HG03097 (cell line): ENCODE data around the gene GAS6.
"Not testable (repeated sequence)": the region's sequence is repeated elsewhere in the genome, so short reads cannot be mapped to it uniquely, and the experiment has no call there.

Experiments used
- ATAC-seq: cut with Tn5 transposase; IDR thresholded peaks from one replicate; pipeline ENCODE4 v1.9.1; 2021; ENCODE audit not compliant: unreplicated experiment, low FRiP score

The GAS6 gene

DNA sequence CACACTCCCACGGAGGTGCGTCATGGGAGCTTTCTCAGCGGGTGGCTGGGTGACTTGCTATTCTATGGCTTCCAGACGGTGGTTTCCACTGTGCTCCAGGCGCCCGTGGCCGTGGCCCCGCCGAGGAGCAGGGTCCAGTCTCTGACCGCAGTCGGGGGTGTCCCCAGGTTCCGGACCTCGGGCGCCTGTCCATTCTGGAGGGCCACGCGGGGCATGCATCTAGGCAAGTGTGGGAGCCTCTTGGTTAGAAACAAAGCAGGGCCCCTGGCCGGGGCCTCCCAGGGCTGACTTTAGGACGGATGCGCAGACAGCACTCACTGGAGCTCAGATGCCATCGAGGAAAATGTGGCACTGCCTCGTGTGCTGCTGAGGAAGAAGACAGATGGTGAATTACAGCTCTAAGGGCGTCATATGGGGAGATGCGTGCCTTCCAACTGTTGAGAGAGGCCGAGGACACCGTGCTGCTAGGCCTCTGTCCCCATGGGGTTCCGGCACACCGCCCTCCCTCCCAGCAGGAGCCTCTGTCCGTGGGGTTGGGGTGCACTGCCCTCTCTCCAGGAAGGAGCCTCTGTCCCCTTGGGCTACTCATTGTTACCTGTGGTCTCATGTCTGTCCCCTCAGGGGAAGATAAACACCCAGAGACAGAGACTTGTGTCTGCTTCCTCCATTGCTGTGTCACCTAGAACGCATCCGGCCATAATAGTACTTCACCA is 66.8 kb downstream of the GAS6 start:
- ATAC-seq = no peak

DNA sequence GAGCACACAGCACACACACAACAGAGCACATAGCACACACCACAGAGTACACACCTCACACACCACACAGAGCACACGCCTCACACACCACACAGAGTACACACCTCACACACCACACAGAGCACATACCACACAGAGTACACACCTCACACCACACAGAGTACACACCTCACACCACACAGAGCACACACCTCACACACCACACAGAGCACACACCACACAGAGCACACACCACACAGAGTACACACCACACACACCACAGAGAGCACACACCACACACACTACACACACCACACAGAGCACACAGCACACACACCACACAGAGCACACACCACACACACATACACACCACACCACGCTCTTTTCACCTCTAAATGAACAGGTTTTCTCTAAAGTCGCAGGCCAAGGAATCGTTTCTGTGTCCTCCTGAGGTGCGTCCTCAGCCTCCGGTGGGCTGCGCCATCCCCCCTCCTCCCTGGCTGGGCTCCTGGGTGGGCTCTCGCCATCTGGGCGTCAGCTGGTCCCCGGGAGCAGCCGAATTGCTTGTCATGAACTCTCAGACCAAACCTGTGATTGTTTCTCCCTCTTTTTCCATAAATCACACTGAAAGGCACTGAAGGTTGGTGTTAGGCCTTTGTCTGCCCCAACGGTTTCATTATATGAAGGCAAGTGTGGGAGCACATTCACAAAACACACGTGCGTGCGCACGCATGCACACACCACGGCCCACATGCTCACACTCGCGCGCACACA is 67.5 kb downstream of the GAS6 start:
- ATAC-seq = no peak

DNA sequence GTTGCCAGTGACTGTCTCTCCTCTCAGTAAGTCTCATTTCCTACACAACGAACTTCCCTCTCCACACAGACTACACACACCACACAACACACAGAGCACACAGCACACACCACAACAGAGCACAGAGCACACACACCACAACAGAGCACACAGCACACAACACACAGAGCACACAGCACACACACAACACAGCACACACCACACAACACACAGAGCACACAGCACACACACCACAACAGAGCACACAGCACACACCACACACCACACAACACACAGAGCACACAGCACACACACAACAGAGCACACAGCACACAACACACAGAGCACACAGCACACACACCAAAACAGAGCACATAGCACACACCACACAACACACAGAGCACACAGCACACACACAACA is 68.5 kb downstream of the GAS6 start:
- not testable (repeated sequence) for ATAC-seq

DNA sequence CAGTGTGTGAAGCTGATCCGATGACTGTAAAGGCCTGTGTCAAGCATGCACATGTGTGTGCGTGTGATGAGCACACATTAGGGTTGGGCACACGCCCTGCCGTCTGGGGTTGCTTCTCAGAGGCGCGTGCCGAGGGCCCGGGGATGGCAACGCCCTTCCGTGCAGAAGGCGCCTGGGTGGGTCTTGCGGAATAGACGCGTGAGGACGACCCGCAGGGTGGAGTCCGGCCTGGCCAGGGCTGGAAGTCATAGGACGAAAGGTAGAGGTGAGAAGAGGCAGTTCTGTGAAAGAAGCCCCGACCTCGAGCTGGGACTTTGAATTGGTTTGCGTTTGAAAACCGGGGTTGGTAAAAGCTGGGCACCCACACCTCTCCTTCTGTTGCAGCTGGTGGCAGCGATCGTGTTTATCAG is 69.1 kb downstream of the GAS6 start:
- ATAC-seq = no peak

DNA sequence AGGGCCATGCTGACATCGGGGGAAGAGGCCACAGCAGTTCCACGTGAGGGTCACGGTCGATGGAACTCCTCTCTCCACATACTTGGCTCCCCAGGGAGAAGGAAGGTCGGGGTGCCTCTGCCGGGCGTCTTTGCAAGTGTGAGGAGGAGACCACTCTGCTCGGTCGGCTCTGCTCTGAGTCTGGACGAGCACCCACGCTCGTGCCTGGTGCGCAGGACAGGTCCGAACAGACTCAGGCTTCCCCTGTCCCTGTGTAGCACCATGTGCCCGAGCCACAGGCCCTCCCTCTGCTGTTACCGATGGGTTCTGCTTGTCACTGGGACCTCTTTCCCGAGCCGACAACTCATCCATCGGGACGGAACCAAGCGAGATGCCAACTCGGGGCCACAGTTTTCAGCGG is 69.8 kb downstream of the GAS6 start:
- ATAC-seq = no peak

DNA sequence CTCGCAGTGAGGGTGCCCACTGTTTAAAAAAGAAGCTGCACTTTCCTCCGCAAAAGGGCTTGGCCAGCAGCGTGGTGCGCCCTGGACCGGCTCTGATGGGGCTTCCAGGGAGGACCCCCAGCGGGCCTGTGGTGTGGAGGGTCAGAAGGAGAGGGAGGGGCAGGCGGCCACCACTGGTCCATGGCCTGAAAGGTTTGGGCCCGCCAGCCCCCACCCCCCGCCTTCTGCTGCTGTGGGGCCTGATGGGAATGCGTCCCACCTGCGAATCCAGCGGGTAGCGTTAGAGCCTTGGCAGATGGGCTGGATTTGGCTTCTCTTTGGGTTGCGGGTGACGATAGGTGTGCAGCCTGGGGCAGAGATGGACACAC is 70.2 kb downstream of the GAS6 start:
- no peak for ATAC-seq

DNA sequence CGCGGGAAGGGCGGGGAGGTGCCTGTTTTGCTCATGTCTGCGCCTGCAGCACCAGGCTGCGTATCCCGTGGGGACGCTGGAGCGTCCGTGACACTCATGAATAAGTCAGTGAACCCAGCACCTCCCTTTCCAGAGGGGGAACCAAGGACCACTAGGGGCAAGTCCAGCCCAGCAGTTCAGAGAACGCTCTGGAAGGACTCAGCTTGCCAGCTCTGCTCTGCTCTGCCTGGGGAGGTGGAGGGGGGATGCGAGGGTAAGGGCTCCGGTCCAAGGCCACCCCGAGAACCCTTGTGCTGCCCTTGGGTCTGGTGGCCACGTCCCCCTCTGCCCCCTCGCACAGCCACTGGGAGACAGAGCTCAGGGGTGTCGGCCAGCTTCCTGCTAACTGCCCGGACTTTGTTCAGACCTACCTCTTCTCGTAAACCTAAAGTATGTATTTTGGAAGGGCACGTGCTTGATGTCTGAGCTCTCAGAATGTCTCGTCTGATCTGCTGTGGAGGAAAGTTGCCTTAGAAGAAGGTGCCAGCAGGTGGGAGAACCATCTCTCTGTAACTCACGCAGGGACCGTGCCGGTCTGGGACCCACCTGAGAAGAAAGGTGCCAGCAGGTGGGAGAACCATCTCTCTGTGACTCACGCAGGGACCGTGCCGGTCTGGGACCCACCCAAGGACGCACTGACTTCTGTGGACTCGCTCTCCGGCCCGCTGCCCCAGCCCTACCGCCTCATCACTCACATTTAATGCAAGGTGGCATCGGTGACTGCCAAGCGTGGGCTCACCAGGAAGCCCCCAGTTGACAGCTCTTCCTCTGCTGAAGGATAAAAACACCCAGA is 70.8 kb downstream of the GAS6 start:
- ATAC-seq = no peak

DNA sequence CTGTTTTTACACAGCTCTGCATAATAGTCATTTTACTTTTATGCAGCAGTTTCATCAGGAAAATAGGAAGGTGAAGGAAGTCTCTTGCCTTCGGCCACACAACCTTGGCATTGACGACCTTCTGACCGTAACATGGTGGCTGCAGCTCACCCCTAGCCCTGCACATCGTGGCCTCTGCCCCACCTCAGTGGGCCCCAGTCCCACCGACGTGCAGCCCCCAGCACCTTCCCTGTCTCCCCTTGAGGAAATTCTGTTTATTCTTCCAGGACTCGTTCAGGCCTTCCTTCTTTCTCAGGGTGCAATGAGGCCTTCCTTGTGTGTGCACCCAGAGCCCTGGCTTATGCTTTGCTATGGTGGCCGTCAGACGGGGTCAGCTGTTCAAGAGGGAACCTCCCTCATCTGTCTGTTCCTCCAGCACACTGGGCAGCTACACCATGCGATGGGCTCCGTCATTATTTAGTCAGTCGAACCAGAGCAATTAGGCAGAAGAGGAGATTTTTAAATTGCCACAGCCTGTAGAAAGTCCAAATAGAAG is 71.6 kb downstream of the GAS6 start:
- ATAC-seq = no peak

DNA sequence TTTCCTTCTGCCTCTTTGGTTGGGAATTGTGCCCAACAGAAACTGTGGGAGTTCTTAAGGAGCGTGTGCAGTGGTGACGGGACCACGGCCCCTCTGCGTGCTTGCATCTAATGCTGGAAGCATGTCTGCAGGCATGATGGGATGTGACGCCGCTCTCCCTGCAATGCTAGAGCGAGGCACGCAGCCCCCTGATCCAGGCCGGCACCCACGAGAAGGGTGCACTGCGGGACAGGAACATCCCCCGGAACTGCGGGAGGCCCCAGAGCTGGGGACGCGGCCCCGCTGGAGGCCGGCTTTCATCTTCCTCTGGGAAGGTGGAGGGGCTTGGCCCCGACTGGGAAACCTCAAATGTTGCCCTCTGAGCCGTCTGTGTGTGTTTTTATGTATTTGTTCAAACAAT is 72.1 kb downstream of the GAS6 start:
- ATAC-seq = no peak

DNA sequence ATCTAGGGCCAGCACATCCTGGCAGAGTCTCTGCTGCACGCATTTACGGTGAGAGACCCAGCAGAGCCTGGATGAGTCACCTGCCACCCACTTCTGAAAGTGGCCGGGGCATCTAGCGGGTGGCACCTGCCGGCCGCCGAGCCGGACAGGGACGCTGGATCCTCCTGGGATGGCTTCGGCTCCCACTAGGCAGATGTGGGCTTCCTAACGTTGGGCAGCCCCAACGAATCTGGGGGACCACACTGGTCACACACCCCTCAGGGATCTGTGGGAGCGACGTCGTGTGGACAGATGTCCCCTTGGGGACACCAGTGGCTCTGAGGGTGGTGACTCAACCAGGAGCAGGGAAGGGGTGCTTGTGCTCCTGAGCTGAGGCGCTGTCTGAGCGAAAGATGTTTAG is 72.7 kb downstream of the GAS6 start:
- no peak for ATAC-seq

DNA sequence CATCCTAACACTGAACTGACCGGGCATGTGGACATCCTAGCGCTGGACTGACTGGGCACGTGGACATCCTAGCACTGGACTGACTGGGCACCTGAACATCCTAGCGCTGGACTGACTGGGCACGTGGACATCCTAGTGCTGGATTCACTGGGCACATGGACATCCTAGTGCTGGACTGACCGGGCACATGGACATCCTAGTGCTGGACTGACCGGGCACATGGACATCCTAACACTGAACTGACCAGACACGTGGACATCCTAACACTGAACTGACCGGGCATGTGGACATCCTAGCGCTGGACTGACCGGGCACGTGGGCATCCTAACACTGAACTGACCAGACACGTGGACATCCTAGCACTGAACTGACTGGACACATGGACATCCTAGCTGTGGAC is 73.9 kb downstream of the GAS6 start:
- ATAC-seq = not testable (repeated sequence)

DNA sequence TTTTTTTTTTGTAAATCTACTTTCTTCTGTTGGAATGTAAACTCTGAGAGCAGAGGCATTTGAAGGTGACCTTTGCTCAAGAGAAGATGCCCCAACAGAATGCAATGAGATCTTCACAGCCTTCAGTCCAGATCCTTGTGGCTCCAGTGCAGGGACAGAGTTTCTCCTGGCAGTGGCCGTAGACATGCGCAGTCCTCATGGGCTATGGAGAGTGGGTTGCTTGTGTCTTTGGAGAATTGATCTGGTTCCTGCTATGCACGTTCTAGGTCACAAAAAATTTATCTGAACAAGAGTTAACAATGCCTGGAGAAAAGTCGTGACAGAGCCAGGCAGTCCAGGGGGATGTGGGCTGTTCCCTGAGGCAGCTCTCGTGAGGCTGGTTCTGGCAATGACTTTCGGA is 74.7 kb downstream of the GAS6 start:
- ATAC-seq = no peak

DNA sequence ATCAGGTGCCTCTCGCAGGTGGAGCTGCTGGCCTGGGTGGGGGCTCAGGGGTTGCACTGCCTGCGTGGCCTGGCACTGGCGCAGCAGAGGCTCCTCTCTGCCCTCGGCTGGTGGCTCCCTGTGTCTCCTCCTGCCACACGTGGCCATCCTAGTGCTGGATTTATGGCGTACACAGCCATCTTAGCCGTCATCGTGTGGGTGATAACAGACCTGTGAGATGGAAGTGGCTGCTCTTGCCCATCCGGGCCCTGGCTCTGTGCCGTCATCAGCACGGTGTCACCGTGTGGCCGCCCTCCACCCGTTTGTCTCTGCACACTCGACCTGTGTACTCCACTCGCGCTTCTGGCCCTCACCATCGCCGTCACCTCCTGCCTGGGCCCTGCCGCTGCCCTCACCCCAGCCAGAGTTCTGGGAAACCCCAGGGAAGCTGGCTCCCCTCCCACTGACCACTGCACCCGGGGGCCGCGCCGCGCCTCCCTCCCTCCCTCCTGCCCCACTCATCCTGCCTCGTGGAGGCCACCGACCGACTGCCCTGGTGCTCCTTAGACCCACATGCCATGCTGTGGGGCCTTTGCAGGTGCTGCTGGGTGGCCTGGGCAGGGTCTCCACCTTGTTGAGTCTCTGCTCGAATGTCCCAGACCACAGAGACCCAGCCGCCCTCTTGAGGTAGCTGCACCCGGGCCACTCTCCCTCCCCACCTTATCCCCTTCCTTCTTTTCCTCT is 75.3 kb downstream of the GAS6 start:
- no peak for ATAC-seq

DNA sequence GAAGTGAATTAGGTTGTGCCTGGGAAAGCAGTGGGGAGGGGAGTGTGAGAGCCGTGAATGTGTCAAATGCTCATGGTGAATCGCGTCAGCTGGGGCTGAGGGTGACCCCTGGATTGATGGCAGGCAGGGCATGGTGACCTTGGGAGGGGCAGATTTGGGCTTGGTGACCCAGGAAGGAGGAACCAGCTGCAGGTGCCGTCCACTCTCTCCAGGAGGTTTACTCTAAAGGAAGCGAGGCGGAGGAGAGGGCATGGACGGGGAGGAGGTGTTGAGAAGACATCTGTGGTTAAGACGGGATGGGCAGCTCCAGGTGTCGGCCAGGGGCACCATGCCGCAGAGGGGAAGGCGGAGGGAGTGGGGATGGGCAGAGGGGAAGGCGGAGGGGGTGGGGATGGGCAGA is 76.2 kb downstream of the GAS6 start:
- ATAC-seq = no peak

DNA sequence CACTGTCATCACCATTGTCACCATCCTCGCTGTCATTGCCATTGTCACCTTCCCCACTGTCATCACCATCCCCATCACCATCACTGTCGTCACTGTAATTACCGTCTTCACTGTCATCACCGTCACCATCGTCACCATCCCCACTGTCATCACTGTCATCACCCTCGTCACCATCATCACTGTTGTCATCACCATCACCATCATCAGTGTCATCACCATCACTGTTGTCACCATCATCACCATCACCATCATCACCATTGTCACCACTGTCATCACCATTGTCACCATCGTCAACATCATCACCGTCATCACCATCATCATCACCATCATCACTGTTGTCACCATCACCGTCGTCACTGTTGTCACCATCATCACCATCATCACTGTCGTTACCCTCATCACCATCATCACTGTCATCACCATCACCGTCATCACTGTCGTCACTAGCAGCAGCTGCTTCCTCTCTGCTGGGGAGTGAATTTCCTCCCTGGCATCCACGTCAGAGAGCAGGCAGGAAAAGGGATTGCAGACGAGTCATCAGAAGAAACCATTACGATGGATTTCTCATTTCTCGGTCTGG is 77.5 kb downstream of the GAS6 start:
- ATAC-seq = no peak

DNA sequence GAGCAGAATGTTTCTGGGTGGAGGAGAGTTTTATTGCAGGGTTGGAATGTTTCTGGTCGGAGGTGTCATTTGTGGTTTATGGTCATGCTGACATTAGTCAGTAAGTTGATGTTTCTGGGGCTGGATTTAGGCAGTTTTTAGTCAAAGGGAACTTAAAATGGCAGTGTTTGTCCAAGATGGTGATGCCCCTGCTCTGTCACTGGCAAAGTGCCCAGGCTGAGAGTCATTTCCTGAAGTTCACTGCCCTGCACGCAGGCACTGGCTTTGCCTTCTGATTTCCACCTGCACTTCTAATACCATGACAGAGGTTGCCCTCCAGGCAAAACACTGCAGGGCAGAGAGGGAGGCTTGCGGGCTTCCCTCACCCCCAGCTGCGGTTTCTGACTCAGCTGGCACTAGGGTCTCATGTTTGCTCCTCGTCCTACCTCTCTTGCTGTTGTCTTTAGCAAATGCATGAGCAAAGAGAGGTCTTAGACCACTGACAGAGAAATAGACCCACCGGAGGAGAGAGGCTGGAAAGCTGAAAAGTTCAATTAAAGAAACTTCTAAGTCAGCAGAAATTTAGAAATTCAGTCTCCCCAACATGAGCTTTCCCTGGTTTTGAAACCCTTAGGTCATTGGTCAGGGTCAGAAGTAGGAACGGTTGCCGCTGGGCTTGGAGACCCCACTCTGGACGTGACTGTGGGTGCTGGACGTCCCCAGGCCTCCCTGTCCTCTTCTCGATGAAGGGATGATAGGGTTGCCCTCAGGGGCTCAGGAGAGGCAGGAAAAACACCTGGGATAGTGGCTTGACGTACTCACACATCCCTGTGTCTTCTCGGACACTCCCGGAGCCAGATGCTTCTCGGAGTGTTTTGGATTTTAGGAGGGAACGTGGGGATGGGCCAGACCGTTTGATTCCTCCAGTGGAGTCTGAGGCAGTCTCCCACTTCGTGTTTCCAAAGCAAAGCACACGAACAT is 78.5 kb downstream of the GAS6 start:
- ATAC-seq = no peak

DNA sequence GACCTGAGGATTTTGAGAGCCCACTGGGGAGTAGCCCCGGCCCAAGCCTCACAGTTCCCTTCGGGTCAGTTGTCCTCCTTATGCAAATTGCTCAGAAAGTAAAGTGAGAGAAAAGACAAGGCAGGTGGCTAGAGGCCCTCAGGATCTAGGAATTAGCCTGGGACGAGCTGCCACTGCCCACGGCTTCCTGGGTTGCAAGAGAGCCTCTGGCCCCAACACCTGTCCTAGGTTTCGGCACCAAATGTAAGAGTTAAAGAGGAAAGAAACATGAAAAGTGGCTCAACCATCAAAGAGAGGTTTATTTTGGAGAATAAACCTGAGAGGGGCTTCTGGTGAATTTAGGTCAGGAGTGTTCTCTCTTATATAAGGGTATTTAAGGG is 79.2 kb downstream of the GAS6 start:
- ATAC-seq = no peak

DNA sequence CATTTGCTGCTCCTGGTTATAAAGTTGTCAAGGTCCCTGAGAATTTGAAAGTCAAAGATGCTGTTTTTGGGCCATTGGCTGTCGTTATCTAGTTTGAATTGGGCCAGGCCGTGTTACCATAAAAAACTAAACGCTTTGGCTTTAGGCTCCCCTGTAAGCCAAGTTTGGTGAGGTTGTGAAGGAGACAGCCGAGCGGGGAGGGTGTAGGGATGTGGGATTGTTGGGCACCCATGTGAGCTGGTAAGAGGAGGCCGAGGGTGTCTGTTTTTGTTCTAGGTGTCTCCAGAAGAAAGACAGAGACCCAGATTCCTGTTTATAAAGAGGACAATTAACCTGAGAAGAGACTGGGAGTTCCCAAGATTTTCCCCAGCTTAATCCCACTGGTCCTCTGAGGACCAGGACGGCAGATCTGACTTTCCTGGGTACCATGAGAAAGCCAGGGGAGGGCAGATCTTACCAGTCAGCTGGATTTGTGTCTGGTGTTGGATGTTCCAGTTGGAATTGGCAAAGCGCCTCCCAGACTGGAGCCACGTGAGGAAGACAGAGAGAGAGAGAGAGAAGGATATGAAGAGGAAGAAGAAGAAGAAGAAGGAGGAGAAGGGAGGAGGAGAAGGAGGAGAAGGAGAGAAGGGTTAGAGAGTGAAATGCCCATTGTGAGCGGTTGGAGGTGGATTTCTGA is 79.8 kb downstream of the GAS6 start:
- ATAC-seq = no peak
